GM18508 (cell line): ENCODE data around the gene S100A14.
"Not testable (repeated sequence)": the region's sequence is repeated elsewhere in the genome, so short reads cannot be mapped to it uniquely, and the experiment has no call there.

Source experiments
- ATAC-seq: cut with Tn5 transposase; IDR thresholded peaks from one replicate; pipeline ENCODE4 v1.9.1; 2021; ENCODE audit warnings: moderate number of reproducible peaks; ENCODE audit not compliant: insufficient read depth, unreplicated experiment

Gene S100A14

DNA sequence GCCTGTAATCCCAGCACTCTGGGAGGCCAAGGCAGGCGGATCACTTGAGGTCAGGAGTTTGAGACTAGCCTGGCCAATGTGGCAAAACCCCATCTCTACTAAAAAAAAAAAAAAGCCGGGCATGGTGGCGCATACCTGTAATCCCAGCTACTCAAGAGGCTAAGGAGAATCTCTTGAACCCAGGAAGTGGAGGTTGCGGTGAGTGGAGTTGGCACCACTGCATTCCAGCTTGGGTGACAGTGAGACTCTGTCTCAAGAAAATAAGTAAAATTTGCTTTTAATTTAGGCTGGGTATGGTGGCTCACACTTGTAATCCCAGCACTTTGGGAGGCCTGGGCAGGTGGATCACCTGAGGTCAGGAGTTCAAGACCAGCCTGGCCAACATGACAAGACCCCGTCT, 24.1 kb upstream of the S100A14 start:
- not testable (repeated sequence) for ATAC-seq

DNA sequence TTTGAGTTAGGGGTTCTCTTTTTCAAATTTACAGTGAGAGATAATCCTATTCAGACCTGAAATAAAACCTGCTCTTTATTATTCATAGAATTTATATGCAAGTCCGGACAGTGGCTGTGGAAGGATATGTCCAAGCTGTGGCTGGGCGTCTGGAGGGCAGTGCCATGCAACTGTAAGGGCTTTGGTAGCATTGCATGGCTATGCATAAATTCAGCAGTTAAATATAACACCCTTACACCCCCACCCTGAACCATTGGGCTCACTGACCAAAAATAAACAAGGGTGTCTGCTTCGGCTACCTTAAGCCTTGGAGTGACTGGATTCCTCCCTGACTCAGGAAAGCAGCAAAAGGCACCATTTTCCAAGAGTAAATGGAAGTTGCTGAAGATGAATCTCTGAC, 23.2 kb upstream of the S100A14 start:
- no peak for ATAC-seq

DNA sequence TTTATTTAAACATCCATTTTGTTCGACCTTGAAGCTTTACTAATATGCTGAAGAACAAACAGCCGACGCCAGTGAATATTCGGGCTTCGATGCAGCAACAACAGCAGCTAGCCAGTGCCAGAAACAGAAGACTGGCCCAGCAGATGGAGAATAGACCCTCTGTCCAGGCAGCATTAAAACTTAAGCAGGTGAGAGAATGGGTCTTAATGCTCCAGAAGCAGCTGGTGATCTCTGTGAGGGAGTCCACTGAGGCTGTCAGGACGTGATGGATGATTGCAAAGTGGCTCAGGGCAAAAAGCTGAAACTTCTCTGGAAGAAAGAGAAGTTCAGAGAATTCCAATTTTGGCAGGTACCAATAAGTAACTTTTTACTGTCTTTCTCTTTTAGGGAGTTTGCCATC, 22.1 kb upstream of the S100A14 start:
- no peak for ATAC-seq

DNA sequence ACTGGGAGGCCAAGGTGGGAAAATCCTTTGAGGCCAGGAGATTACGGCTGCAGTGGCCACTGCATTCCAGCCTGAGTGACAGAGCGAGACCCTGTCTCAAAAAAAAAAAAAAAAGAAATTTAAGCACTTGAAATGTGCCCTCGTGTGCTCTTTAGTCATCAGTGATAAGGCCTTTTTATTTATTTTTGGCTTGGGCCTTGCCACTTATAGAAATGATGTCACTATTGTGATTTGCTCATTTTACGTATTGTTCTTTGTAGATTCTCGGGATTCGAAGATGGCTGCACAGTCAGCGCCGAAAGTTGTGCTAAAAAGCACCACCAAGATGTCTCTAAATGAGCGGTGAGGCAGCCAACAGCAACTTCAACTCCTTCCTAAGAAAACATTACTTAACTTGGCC, 20.2 kb upstream of the S100A14 start:
- no peak for ATAC-seq

DNA sequence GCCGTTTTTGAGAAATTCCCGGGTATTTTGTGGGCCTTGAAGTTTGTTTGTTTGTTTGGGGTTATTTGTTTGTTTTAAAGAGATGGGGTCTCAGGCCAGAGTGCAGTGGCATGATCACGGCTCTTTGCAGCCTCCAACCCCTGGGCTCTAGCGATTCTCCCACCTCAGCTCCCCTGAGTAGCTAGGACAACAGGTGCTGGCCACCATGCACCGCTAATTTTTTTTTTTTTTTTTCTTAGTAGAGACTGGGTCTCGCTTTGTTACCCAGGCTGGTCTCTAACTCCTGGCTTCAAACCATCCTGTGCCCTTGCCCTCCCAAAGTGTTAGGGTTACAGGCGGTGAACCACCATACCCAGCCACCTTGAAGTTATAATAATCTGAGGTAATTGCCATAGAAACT, 19.7 kb upstream of the S100A14 start:
- no peak for ATAC-seq

DNA sequence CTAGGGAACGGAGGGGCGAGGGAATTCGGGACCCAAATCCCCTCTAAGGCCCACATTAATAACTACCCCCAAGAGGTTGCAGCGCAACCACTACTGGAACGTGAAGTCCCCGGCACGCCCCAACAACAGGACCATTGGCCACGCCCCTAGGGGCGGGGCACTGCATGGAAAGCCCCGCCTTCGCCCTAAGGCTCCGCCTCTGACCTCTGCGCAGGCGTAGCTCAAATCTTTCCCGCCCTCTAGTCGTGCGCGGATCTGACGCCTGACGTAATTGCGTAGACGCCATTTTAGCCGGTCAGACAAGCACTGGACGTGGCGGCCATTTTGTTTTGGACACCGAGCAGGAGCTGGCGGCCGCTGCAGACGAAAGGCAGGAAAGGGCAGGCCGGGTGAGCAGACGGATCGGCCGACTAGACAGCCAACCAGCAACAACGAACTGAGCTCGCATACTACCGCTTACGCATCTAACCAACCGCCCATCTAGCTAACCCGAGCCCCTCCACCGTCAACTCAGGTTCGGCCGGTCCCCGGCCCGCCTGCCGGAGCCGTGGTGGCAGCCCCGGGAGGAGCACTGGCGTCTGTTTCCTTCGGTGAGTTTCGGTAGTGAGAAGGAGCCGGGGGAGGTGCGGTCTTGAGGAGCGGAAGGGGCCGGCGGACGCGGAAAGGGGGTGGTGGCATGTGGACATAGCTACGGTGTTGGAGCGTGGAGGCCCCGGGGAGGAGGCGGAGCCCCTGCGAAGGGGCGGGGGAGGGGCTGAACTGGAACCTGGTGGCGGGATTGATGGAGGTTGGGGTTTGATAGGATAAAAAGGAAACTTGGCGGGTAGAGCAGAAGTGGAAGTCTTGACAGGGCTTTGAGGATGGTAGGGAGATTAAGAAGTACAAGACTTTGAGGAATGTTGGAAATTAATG, 17.9 kb upstream of the S100A14 start, which contains the start of gene CHTOP:
TSS of gene CHTOP (plus strand) at position 313 of the 912 bp plus-strand sequence. CDS start 2,523 bp downstream, outside the sequence.
- peak; percentile 81 for ATAC-seq

DNA sequence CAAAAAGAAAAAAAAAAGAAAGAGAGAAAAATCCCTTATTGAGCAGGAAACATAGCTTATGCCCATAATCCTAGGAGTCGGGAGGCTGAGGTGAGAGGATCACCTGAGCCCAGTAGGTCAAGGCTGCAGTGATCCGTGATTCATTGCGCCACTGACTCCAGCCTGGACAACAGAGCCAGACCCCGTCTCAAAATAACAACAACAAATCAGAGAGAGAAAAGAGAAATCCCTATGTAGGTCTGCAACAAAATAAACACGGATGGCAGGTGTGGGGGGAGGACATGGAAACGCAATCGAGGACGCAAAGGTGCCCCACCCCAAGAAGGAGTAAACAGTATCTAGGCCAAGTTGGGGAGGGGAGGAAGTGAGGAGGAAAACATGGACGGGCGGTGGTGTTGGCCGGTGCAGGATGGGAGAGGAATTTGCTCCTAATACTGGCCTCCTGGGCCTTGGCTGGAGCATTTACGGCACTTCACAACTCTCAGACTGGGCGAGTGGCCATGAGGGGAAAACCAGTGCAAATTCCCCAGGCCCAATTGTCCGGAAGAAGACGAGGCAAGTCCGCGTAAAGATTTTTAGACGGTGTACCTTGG, 17.1 kb upstream of the S100A14 start:
- ATAC-seq, result no peak

DNA sequence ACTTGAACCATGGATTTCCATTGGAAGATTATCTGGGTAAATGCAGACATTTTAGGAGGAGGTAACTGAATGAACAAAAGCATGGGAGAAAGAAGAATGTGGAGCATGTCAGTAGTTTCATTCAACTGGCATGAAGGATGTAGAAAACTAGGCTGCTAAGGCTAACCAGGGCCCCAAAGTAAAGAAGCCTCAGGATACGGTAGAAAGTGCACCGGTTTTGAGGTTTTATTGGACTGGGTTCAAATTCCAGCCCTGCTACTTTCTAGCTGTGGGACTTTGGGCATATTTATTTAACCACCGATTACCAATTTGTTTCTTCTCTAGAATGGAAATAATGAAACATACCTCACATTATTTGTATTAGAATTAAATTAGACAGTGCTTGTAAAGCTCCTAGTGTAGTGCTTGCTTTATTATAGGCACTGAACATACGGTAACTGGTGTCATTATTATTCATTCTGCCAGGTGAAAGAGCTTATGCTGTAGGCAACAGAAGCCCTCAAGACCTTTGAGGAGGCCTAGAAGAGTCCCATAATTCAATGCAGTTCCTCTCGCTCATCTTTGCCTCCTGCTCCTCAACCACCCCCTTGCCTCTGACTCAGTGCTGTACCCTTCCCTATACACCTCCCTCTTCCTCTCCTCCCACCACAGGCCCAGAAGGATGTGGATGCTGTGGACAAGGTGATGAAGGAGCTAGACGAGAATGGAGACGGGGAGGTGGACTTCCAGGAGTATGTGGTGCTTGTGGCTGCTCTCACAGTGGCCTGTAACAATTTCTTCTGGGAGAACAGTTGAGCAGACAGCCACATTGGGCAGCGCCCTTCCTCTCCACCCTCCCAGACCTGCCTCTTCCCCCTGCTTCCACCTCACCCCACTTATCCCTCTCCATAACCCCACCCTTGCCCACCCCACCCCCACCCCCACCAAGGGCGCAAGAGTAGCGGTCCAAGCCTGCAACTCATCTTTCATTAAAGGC, 15.2 kb upstream of the S100A14 start:
- ATAC-seq, result no peak

DNA sequence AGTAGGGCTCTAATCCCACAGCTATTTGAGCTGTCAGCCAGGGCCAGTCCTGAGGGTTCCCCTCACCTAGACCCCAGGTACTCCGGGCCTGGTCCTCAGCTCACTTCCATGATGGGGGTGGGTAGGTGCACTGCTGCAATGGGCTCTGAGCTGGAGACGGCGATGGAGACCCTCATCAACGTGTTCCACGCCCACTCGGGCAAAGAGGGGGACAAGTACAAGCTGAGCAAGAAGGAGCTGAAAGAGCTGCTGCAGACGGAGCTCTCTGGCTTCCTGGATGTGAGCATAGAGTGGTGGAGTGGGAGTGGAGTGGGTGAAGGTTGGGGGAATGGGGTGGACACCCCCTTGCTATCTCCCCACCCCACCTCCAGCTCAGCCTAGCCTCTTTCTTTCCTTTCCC, 14.3 kb upstream of the S100A14 start:
- ATAC-seq, result no peak

DNA sequence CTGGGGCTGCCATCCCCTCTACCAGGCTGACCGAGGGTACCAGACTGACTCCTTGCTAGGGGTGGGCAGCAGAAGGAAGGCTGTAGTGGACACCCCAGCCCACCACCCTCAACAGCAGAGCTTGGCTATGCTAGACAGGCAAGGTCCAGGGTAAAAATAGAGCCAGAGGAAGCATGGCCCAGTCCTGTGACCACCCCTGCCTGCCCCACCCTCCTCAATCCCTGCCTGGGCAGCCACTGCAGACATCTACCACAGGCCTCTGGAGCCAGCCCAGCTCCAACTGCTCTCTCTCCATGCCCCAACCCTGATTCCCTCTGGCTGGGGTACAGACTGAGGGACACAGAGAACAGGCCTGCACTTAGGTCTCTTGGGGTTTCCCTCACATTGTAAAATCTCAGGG, 13.8 kb upstream of the S100A14 start:
- ATAC-seq, result no peak

DNA sequence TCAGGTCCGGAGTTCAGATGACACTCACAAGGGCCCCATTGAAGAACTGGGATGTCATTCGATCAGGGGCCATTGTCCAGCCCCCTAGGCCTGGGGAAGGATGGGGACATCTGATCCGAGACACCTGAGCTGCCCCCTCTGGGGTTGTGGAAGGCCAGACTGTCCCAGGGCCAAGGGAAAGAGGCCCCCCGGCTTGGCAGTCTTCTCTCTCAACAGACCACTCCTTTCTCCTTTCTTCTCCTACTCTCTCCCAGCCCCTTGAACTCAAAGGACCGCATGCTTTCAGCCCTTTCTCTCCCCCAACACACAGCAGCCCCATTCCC, 13.2 kb upstream of the S100A14 start:
- ATAC-seq, result no peak

DNA sequence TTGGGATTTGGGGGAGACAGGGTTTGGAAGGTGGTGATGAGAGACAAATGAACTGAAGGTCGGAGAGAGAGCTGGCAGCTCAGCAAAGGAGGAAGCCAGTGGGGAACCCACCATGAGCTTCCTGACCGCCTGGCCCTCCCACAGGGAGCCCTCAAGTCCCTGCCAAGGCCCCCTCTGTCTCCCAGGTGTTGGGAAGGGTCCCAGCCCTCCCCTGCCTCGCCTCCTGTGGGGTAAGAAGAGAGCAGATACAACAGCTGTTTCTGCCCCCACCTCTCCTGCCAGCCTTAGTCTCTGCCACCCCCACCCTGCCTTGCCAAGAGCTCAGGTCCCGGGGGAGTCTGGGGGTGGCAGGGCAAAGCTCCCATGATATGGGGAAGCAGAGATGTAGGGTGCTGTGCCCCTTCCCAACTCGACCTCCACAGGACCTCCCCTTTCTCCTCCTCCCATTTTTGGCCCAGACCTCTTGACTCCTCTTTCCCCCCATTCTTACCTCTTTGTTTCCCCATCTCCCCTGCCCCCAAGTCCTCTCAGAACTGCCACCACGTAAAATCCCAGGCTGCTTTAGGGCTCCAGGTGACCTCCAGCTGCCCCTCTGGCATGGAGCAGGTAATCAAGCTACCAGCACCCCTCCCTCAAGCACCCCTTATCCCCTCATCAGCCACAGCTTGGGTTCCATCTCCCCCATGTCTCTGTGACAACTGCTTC, 12.7 kb upstream of the S100A14 start:
- ATAC-seq, result no peak

DNA sequence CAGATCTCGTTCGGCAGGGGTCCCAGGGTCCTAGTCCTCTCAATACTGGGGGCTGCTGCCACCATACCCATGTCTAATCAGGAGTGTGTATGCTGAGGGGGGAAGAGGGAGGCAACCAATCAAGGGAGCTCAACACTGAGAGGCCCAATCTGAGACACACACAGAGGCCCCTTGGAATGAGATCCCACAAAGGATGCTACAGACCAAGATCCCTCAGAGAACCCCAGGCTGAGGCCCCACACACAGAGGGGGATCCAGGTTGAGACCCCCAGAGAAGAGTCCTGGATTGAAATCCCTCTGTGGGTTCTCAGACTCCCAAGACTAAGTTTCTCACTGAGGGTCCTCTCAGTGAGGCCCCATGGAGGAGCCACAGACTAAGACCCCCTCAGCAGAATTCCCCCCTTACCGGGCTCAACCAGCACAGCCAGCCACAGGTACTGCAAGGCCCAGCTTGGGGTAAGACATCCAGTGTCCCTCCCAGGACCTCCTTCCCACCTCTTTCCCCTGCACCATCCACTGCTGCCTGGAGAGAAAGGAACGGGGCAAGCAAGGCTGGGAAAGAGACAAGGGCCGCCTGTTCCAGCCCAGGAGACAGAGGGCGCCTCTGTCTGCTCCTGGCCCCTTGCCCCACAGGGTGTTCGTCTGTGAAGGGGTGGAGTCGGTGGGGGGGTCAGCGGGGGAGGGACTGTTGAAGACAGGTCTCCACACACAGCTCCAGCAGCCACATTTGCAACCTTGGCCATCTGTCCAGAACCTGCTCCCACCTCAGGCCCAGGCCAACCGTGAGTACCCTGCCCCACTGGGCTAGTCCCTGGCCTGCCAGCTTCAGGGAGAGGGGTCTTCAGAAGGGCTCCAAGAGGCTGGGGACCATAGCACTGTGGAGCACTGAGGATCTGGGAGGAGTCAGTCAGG, 11.8 kb upstream of the S100A14 start, which contains the start of gene S100A1:
TSS of gene S100A1 (plus strand) at position 720 of the 912 bp plus-strand sequence. CDS start 2,088 bp downstream, outside the sequence.
- ATAC-seq, result no peak

DNA sequence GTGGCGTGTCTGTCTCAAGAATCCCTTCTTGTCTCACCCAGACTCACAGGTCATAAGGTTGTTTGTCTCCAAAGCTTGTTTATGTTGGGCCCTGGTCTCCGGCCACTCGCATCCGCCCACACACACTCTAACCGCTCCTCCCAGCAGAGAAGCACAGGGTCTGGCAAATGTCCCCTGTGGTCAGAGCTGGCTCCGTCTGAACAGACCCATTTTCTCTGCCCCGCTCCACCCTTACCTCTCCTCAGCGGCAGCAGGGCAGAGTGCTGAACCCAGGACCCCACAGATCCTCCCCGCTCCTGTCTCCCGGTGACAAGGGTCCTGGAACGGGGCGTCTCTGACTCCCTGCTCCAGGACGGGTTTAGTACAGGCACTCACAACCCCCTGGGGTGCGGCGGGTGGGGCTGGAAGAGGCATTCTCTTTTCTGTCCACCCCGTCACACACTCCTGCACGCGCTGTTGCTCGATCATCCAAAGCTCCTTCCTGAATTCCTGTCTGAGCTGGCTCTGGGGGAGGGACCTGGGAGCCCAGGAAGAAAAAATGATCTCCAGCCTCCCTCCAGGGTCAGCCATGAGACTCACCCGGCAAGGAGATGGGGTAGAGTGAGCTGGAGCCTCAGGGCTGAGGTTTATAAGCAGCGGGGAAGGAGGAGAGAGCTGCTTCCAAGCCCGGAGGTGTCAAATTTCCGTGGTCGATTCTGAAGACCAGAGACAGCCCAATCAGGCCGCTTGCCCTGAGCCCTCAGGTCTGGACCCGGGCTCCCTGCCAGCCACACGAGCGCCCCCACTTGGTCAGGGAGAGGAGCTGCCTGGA, 11.0 kb upstream of the S100A14 start, which contains the start of gene S100A13:
TSS of gene S100A13 (minus strand) at position 602 of the 811 bp plus-strand sequence. CDS start 1,033 bp downstream, outside the sequence.
- no peak for ATAC-seq

DNA sequence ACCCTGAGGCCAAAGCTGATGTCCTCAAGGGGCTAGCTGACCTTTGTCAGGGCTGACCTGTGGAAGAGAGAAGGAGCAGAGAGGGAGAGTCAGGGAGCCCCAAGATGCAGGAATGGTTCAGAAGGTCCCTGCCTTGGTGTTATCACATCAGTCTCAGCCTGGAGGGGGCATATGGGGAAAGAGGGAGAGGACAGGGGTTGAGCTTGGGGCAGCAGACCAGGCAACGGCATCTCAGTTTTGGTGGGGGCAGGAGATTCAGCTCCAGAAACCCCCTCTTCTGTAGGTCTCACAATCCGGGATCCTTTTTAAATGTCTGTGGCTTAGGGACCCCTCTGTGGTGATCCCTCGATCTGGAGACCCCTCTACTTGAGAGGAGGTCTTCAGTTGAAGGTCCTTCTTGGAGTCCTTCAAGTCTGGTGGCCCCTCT, 10.4 kb upstream of the S100A14 start:
- no peak for ATAC-seq

DNA sequence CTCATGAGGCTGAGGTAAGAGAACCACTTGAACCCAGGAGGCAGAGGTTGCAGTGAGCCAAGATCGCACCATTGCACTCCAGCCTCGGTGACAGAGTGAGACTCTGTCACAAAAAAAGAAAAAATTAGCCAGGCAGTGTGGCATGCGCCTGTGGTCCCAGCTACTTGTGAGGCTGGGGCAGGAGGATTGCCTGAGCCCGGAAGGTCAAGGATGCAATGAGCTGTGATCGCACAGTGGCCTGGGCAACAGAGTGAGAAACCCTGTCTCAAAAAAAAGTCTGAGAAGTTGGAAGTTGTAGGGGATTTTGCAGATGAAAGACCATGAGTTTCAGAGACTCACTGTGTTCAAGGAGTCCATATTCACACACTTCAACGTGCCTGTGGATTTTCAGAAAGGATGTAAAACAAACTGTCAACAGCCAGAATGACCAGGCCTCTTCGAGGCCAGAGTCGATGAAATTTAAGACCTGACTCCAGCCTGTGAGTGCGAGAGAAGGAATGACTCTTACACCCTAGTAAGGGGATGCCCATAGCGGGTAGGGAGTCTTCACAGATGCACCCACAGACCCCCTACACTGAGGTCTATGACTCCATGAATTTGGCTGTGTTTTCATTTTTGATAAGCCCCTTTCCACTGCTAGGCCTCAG, 9.0 kb upstream of the S100A14 start:
- no peak for ATAC-seq

DNA sequence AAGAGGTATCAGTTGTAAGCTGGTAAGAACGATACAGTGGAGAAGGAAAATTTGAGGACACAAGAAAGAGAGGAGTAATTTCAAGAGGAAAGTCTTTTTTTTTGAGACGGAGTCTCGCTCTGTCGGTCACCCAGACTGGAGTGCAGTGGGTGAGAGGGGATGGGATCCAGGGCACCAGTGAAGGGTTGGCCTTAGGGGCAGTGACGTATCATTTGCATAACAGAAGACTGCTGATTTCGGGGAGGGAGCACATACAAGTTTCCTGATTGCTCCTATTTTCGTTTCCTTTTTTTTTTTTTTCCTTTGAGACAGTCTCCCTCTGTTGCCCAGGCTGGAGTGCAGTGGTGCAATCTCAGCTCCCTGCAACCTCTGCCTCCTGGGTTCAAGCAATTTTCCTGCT, 7.0 kb upstream of the S100A14 start:
- no peak for ATAC-seq
